Activated naive CD8-positive, alpha-beta T cell treated with anti-CD3 and anti-CD28 coated beads for 36 hours (primary cell): ENCODE results near the gene MTRR. TPM values are rescaled to one million over a fixed set of nuclear protein-coding genes. Genes with fewer than 3 reads are reported as not detected.

Experiments
- DNase-seq: peaks from one replicate; pipeline ENCODE4 v3.0.0; 2021
- H3K27ac Mint-ChIP-seq: one replicate; pipeline ENCODE4 v1.8.0; 2022; ENCODE audit warnings: mild to moderate bottlenecking, moderate library complexity, mixed read lengths
- H3K27me3 Mint-ChIP-seq: one replicate; pipeline ENCODE4 v1.8.0; 2022; ENCODE audit warnings: mild to moderate bottlenecking, mixed read lengths
- H3K36me3 Mint-ChIP-seq: one replicate; pipeline ENCODE4 v1.8.0; 2021; ENCODE audit warnings: mild to moderate bottlenecking, mixed read lengths
- H3K4me1 Mint-ChIP-seq: one replicate; pipeline ENCODE4 v1.8.0; 2021; ENCODE audit warnings: mixed read lengths
- H3K4me3 Mint-ChIP-seq: one replicate; pipeline ENCODE4 v1.8.0; 2022; ENCODE audit warnings: mild to moderate bottlenecking, moderate library complexity, mixed read lengths
- H3K9me3 Mint-ChIP-seq: one replicate; pipeline ENCODE4 v1.8.0; 2022; ENCODE audit warnings: mixed read lengths
- total RNA-seq, 2 experiments: library from RNA; stranded (reverse); gene quantifications; one replicate each; pipeline ENCODE4 v1.2.3, GENCODE V29; 2021

Gene MTRR
- total RNA-seq, 2 experiments from 2014 or later = 54.1 to 67.2 TPM

DNA sequence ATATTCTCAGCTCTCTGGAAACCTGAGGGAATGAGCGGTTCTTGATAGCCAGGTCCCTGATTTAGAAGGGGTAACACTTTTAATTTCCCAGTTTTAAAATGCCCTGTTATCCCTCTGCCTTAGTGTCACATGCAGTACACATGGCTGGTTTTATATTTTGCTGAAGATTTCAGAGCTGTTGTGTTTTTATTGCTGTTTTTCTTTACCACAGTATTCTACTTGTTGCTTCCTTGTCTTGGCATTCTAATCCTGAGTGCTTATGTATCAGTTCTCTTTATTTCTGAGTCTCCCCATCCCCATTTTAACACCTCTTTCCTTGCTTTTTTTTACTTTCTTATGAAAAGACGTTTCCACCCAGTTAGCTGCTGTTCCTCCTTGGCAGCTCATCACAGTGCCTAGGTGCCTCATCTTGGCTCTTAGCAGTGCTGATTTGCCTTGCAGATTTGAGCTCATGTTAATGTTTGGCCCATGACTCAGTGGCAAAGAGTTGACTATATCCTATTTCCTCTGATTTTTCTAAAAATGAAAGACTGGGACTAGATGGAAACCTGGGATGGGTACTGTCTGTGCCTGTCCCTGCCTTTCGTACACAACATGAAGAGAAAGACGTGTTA, 3.7 kb downstream of the MTRR start:
- H3K4me1 Mint-ChIP-seq = peaks cover 57% of the 10 kb centered on the region
- peak overlapping the region; percentile 16 for H3K27ac Mint-ChIP-seq
- DNase-seq = no peak
- H3K27me3 Mint-ChIP-seq = no peaks in the 10 kb centered on the region
- H3K36me3 Mint-ChIP-seq = peaks cover 50% of the 10 kb centered on the region
- H3K9me3 Mint-ChIP-seq = no peaks in the 10 kb centered on the region
- H3K4me3 Mint-ChIP-seq = peak overlapping the region; percentile 23

DNA sequence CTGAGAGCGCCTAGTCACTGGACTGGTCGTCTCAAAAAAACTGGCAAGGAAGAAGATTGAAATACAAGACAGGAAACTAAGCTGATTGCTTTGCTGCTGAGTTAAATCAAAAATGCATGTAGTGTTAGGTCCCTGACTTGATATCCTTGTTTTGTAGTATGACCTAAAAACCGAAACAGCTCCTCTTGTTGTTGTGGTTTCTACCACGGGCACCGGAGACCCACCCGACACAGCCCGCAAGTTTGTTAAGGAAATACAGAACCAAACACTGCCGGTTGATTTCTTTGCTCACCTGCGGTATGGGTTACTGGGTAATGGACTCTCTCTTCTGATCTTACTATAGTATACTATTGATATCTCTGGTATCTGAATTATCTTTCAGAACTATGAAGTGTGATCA, 4.3 kb downstream of the MTRR start:
- no peaks in the 10 kb centered on the region for H3K9me3 Mint-ChIP-seq
- peak overlapping the region; percentile 23 for H3K4me3 Mint-ChIP-seq
- no peak for DNase-seq
- H3K27ac Mint-ChIP-seq = peak overlapping the region; percentile 27
- peaks cover 56% of the 10 kb centered on the region for H3K36me3 Mint-ChIP-seq
- H3K4me1 Mint-ChIP-seq = peaks cover 57% of the 10 kb centered on the region
- no peaks in the 10 kb centered on the region for H3K27me3 Mint-ChIP-seq

DNA sequence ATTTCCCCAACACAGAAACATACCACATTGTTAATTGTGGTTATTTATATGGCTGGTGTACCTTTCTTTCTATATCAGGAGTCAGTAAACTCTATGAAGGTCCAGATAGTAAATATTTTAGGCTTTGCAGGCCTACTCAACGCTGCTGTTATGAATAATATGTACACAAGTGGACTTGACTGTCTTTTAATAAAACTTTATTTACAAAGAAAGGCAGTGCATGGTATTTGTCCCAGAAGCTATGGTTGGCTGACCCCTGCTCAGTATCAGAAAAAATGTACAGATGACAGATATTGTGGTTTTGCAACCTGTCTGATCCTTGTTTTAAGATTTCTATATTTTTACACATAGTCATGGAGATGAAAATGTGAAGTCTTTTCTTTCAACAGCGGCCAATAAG, 5.7 kb downstream of the MTRR start:
- Mint-ChIP-seq H3K27me3 (no peaks in the 10 kb centered on the region), H3K36me3 (peaks cover 61% of the 10 kb centered on the region), H3K4me3 (no peak overlapping the region), H3K4me1 (peaks cover 66% of the 10 kb centered on the region), H3K27ac (no peak overlapping the region), H3K9me3 (no peaks in the 10 kb centered on the region)
- no peak for DNase-seq

DNA sequence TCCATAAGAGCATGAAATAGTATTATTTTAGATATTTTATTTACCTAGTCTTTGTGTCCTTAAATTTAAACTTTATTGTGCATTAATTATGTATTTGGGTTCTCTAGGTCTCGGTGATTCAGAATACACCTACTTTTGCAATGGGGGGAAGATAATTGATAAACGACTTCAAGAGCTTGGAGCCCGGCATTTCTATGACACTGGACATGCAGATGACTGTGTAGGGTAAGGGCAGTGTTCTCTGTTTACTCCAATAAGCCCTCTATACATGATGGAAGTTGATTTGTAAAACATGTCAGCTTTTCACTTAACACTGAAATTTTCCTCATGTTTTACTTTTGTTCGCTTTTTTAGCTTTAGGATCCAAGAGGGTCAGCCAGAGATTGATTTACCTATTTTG, 6.2 kb downstream of the MTRR start:
- no peak overlapping the region for H3K27ac Mint-ChIP-seq
- H3K4me3 Mint-ChIP-seq = no peak overlapping the region
- DNase-seq = no peak
- no peaks in the 10 kb centered on the region for H3K27me3 Mint-ChIP-seq
- H3K9me3 Mint-ChIP-seq = no peaks in the 10 kb centered on the region
- peaks cover 64% of the 10 kb centered on the region for H3K4me1 Mint-ChIP-seq
- H3K36me3 Mint-ChIP-seq = peaks cover 60% of the 10 kb centered on the region

DNA sequence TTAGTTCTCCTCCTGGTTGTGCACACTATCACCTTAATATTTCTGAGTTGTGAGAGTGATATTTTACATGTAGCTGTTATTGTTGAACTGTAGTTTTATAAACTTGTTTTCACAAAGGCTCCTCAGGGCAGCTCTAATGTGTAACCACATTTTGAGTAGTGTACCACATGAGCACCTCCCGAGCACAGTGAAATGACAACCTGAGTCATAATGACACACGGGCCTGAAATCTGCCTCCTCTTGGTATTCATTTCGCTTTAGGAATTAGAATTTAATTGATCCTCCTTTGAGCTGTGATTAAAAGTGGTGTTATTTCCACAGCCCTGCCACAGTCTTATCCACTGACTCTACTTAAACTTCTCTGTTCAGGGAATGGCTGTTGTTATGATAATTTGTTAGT, 7.9 kb downstream of the MTRR start:
- Mint-ChIP-seq H3K27ac (peak overlapping the region; percentile 3), H3K36me3 (peaks cover 58% of the 10 kb centered on the region), H3K4me3 (no peak overlapping the region), H3K9me3 (no peaks in the 10 kb centered on the region), H3K27me3 (no peaks in the 10 kb centered on the region), H3K4me1 (peaks cover 59% of the 10 kb centered on the region)
- DNase-seq = no peak

DNA sequence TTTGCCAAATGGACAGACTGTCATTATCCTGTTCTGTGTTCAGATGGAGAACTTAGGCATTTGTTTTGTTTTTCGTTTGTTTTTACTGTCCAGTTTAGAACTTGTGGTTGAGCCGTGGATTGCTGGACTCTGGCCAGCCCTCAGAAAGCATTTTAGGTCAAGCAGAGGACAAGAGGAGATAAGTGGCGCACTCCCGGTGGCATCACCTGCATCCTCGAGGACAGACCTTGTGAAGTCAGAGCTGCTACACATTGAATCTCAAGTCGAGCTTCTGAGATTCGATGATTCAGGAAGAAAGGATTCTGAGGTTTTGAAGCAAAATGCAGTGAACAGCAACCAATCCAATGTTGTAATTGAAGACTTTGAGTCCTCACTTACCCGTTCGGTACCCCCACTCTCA, 8.9 kb downstream of the MTRR start:
- peaks cover 54% of the 10 kb centered on the region for H3K36me3 Mint-ChIP-seq
- peak overlapping the region; percentile 88 for H3K27ac Mint-ChIP-seq
- peaks cover 53% of the 10 kb centered on the region for H3K4me1 Mint-ChIP-seq
- H3K27me3 Mint-ChIP-seq = no peaks in the 10 kb centered on the region
- no peak for DNase-seq
- peak overlapping the region; percentile 42 for H3K4me3 Mint-ChIP-seq
- no peaks in the 10 kb centered on the region for H3K9me3 Mint-ChIP-seq

DNA sequence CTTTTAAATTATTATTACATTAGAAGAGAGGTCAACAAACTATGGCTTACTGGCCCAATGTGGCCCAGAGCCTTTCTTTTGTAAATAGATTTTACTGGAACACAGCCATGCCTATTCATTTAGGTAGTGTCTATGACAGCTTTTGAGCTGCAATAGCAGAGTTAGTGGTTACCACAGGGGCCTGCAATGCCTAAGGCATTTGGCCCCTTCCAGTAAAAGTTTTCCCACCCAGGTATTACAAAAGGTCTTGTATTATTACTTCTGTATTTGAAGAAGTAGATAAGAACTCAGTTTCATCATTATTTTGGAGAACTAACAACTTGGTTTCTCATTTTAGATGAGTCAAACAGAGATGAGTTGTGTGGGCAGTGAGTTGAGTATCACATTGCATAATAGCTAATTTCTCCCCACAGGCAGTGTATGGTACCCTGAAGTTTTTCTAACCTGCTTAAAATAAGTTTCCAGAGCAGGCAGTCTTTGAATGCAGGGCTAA, 9.5 kb downstream of the MTRR start:
- H3K36me3 Mint-ChIP-seq = peaks cover 49% of the 10 kb centered on the region
- no peak for DNase-seq
- H3K27me3 Mint-ChIP-seq = no peaks in the 10 kb centered on the region
- peak overlapping the region; percentile 42 for H3K4me3 Mint-ChIP-seq
- no peaks in the 10 kb centered on the region for H3K9me3 Mint-ChIP-seq
- H3K27ac Mint-ChIP-seq = peak overlapping the region; percentile 88
- H3K4me1 Mint-ChIP-seq = peaks cover 47% of the 10 kb centered on the region

DNA sequence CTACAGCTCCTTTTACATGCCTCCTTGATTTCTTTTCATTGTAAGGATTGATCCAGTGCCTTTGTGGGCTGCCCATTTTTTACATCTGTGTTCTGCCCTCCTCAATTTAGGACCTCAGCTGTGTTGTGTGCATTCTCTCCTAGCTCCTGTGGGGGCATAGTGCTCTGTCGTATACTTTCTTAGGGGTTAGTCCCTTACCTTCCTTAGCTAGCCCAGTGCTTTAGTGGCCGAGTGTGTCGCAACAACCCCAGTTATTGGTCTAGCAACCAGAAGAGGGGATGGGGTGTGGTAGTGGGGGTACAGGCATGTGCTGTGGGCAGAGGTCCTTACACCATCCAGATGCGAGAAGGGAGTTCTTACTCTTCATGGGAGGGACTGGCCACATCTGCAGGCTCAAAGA, 12.1 kb downstream of the MTRR start:
- Mint-ChIP-seq H3K4me1 (peaks cover 41% of the 10 kb centered on the region), H3K9me3 (no peaks in the 10 kb centered on the region), H3K27me3 (no peaks in the 10 kb centered on the region), H3K4me3 (no peak overlapping the region), H3K27ac (no peak overlapping the region), H3K36me3 (peaks cover 43% of the 10 kb centered on the region)
- no peak for DNase-seq

DNA sequence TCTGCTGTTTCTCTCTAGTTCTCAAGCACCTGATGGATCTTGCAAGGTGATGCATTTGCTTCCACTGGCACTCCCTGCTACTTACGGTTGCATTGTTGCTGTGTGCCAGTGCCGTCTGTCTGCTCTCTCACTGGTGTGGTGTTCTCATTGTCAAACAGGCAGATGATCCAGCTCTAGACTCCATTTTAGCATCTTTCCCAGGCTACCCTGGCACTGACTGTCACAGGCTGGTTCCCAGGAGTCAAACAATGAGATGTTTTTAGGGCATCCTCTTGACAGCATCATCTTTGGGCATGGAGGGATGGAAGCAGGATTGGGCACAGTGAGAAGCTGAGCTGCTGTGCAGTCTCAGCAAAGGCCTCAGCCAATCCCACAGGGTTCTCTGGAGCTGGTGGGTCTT, 12.9 kb downstream of the MTRR start:
- H3K27ac Mint-ChIP-seq = no peak overlapping the region
- no peak for DNase-seq
- H3K36me3 Mint-ChIP-seq = peaks cover 36% of the 10 kb centered on the region
- no peak overlapping the region for H3K4me3 Mint-ChIP-seq
- H3K4me1 Mint-ChIP-seq = peaks cover 35% of the 10 kb centered on the region
- no peaks in the 10 kb centered on the region for H3K9me3 Mint-ChIP-seq
- H3K27me3 Mint-ChIP-seq = no peaks in the 10 kb centered on the region

DNA sequence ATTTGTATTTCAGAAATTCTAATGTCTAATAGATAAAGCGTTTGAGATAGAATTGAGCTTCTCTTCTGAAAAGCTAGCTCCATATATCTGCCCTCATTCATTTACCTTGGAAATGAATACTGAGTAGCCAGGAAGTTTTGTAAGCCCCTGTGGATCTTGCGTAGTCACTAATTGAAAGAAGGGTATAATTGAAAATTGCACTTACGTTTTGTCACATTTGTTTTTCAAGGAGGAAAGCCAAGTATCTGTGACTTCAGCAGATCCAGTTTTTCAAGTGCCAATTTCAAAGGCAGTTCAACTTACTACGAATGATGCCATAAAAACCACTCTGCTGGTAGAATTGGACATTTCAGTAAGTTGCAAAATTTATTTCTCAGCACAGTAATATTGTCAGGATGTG, 14.0 kb downstream of the MTRR start:
- Mint-ChIP-seq H3K27me3 (no peaks in the 10 kb centered on the region), H3K4me3 (no peak overlapping the region), H3K36me3 (peaks cover 30% of the 10 kb centered on the region), H3K27ac (no peak overlapping the region), H3K9me3 (no peaks in the 10 kb centered on the region), H3K4me1 (peaks cover 33% of the 10 kb centered on the region)
- DNase-seq = no peak

DNA sequence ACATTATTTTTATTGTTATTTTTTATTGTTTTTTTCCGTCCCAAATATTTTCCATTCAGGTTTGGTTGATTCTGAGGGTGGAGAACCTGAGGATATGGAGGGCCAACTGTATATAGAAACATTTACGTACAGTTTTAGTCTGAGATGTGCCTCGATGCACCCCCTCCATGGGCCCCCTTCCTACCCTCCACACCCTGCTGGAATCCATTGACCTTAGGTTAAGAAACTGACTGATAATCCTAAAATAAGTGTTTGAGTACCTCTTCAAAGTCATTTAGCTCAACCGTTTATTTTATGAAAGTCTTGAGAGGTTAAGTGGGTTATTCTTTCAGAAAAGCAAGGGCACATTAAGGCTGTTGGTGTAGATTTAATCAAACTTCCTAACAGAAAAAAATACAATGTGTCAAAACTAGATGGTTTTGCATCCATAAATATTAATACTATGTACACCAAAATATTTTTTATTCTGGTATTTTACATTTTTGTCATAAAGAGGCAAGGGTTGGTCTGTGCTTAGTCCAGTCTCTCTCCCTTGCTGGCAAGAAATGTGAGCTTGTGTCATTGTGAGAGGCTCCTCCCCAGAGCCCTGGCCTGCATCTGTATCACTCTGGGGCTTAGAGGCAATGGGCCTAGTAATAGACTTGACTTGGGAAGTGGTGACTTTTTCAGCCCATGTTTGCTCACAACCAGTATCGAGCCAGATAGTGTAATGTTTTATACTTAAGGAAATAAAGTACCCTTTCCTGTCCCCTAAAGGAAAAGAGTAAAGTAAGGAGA, 15.7 kb downstream of the MTRR start:
- Mint-ChIP-seq H3K9me3 (no peaks in the 10 kb centered on the region), H3K36me3 (peaks cover 30% of the 10 kb centered on the region), H3K4me3 (no peak overlapping the region), H3K4me1 (peaks cover 21% of the 10 kb centered on the region), H3K27me3 (no peaks in the 10 kb centered on the region), H3K27ac (no peak overlapping the region)
- DNase-seq = no peak

DNA sequence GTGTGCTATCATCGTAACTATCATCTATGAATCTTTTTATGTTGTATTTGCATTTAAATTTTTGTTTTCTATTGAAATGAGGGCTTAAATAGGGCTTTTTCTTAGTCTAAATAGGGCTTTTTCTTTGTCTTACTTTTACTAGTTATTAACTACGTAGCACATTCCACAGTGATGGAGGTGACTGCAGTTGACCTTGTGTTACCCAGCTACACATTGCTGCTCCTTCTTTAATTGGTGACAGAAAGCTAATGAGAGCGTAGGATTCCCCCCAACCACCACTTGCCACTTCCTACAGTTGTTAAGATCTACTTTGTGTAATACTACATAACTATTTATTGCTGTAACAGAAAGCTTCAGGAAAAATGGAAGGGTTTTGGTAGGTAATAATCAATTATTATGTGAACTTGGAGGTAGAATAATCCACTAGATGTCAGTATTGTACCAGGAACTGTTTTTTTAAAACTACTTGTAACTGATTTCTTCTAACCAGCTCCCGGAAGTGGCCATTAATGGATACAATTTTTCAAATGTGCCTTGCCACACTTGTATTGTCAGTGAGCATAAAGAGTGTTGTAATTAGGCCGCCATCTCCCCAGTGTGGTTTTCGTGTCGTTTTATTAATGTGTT, 18.0 kb downstream of the MTRR start:
- no peak for DNase-seq

DNA sequence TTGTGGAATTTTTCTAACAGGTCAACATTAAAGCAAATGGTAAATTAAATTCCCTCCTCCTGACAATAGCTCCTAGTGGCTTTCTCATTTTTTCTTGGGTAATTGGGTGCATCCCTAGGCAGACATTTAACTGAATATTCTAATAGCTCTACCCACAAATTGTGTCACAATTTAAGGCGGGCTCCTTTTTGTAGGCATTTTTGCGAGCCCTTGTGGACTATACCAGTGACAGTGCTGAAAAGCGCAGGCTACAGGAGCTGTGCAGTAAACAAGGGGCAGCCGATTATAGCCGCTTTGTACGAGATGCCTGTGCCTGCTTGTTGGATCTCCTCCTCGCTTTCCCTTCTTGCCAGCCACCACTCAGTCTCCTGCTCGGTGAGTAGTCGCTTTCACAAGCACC, 20.0 kb downstream of the MTRR start:
- H3K27ac Mint-ChIP-seq = no peak overlapping the region
- H3K27me3 Mint-ChIP-seq = no peaks in the 10 kb centered on the region
- peaks cover 28% of the 10 kb centered on the region for H3K36me3 Mint-ChIP-seq
- H3K4me3 Mint-ChIP-seq = no peak overlapping the region
- H3K9me3 Mint-ChIP-seq = no peaks in the 10 kb centered on the region
- DNase-seq = no peak
- peaks cover 7% of the 10 kb centered on the region for H3K4me1 Mint-ChIP-seq

More for the DNA sequence above, 18.0 kb downstream of the MTRR start:
- H3K4me1 Mint-ChIP-seq = peaks cover 7% of the 10 kb centered on the region
- no peak overlapping the region for H3K27ac Mint-ChIP-seq
- no peaks in the 10 kb centered on the region for H3K27me3 Mint-ChIP-seq
- no peak overlapping the region for H3K4me3 Mint-ChIP-seq
- H3K9me3 Mint-ChIP-seq = no peaks in the 10 kb centered on the region
- H3K36me3 Mint-ChIP-seq = peaks cover 19% of the 10 kb centered on the region

DNA sequence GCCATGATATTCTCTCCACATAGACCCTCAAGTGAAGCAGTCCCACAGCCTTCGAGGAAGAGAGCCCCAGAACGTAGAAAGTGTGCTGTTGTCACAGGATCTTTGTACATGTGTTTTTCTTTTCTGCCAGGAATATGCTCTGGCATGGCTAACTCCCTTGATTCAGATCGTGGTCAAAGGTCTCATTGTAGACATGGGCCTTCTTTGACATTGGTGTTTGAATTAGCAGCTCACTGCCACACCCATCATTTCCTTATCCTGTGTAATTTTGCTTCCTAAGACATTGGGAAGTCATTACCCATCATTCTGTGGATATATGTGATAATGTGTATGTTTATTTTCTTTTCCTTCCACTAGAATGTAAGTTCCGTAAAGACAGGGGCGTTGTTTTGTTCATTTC, 25.5 kb downstream of the MTRR start:
- Mint-ChIP-seq H3K4me3 (no peak overlapping the region), H3K27me3 (no peaks in the 10 kb centered on the region), H3K27ac (peak overlapping the region; percentile 42), H3K9me3 (no peaks in the 10 kb centered on the region), H3K36me3 (peaks cover 55% of the 10 kb centered on the region), H3K4me1 (peaks cover 10% of the 10 kb centered on the region)
- DNase-seq = no peak

DNA sequence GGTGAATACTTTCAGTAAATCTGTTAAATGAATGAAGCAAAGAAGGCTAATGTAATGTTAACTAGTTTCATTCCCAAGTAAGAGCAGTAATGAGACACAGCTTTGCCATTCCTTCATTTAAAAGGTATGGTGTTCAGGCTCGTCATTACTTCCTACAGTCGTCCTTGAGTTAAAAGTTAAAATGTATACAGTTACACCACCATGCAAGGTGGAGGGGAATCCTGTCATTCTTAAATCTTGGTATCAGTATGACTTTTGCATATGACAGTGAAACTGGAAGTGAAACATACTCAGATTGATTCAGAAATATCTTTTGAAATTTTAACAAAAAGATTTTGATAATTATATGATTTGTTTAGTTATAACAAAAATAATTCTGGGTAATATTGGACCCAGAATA, 25.9 kb downstream of the MTRR start:
- no peaks in the 10 kb centered on the region for H3K9me3 Mint-ChIP-seq
- H3K4me1 Mint-ChIP-seq = peaks cover 10% of the 10 kb centered on the region
- no peak overlapping the region for H3K4me3 Mint-ChIP-seq
- H3K27me3 Mint-ChIP-seq = no peaks in the 10 kb centered on the region
- DNase-seq = no peak
- peak overlapping the region; percentile 42 for H3K27ac Mint-ChIP-seq
- peaks cover 56% of the 10 kb centered on the region for H3K36me3 Mint-ChIP-seq
